HCT116 (cell line): ENCODE results near the gene IGFBP4. TPM values are rescaled to one million over a fixed set of nuclear protein-coding genes. Genes with fewer than 3 reads are reported as not detected.
A peak's percentile ranks its signal among the peaks of the same experiment; 100 is the strongest.

Source experiments
- ATAC-seq: fragments of 200-7000 bp; cut with Tn5 transposase; 2 replicates; pipeline ENCODE4 v1.9.1; 2020; ENCODE audit warnings: mild to moderate bottlenecking, moderate library complexity
- BruUV-seq: library from RNA; stranded (reverse); fragments of 400-500 nt; replicated peaks from 2 replicates; lab custom pipeline; 2021; lab: Mats Ljungman, UMichigan
- CTCF ChIA-PET: fragments of 300-600 bp; sonication (Branson Sonifier 250); formaldehyde crosslinking; loops from one replicate; lab custom pipeline; 2021; ENCODE audit warnings: antibody characterized with exemption; lab: Charles Lee
- POLR2A ChIA-PET: fragments of 300-600, 350-600 bp; sonication (Branson Sonifier 250); formaldehyde crosslinking; loops from one replicate; lab custom pipeline; 2021; ENCODE audit warnings: antibody characterized with exemption; lab: Charles Lee
- RAD21 ChIA-PET, 2 experiments: fragments of 300-600 bp; sonication (Branson Sonifier 250); formaldehyde crosslinking; loops; one replicate each; lab custom pipeline; 2023; ENCODE audit warnings: low total read pairs in 2 of 2; ENCODE audit not compliant: uncharacterized antibody in 2 of 2, unreplicated experiment in 2 of 2, low non-redundant PET in 1 of 2; lab: Charles Lee
- DNase-seq: peaks from one replicate; pipeline ENCODE4 v3.0.0-alpha.2; 2010; ENCODE audit warnings: low read depth, low spot score
- H2AFZ ChIP-seq: fragments of 200-600 bp; shearing (Covaris generic), sonication (generic); 2 replicates; pipeline ENCODE4 v1.6.1; 2017; ENCODE audit warnings: low read depth, mixed run types, mixed read lengths, antibody characterized with exemption, low read length; ENCODE audit not compliant: poor library complexity, severe bottlenecking
- H3K27ac ChIP-seq: 2 replicates; pipeline ENCODE4 v1.5.1; 2012; ENCODE audit warnings: low read depth, low read length
- H3K27me3 ChIP-seq: fragments of 200-600 bp; sonication (generic); 2 replicates; pipeline ENCODE4 v1.6.1; 2016; ENCODE audit warnings: mixed run types, low read length, mixed read lengths; ENCODE audit not compliant: insufficient read depth
- H3K36me3 ChIP-seq, 2 experiments: fragments of 200-500 bp in 1 of 2; fragments of 200-600 bp in 1 of 2; sonication (Bioruptor generic) in 1 of 2; sonication (generic) in 1 of 2; 2 replicates each; pipeline versions ENCODE4 v1.5.1 to v1.6.1; 2014 to 2016; ENCODE audit warnings: low read length in 2 of 2, inconsistent platforms in 1 of 2, mixed read lengths in 1 of 2, mixed run types in 1 of 2; ENCODE audit not compliant: insufficient read depth in 2 of 2, control insufficient read depth in 1 of 2
- H3K4me1 ChIP-seq, 2 experiments: fragments of 200-600 bp in 1 of 2; sonication (generic) in 1 of 2; 2 replicates each; pipeline versions ENCODE4 v1.5.1 to v1.6.1; 2012 to 2017; ENCODE audit warnings: low read length in 2 of 2, inconsistent platforms in 1 of 2, mild to moderate bottlenecking in 1 of 2, mixed read lengths in 1 of 2, mixed run types in 1 of 2, moderate library complexity in 1 of 2; ENCODE audit not compliant: insufficient read depth in 2 of 2, control insufficient read depth in 1 of 2
- H3K4me2 ChIP-seq: fragments of 200-600 bp; sonication (generic); 2 replicates; pipeline ENCODE4 v1.6.1; 2017; ENCODE audit warnings: mixed run types, low read length, mixed read lengths
- H3K4me3 ChIP-seq, 2 experiments: fragments of 200-600 bp in 1 of 2; sonication (generic) in 1 of 2; replicated peaks in 1 of 2; 2 replicates each; pipeline ENCODE4 v1.5.1; 2011 to 2016; ENCODE audit warnings: low read length in 2 of 2, control low read depth in 1 of 2, low read depth in 1 of 2, mild to moderate bottlenecking in 1 of 2, mixed read lengths in 1 of 2, mixed run types in 1 of 2
- H3K79me2 ChIP-seq: fragments of 200-600 bp; sonication (generic); 2 replicates; pipeline ENCODE4 v1.6.1; 2017; ENCODE audit warnings: mild to moderate bottlenecking, mixed run types, low read length, moderate library complexity, mixed read lengths; ENCODE audit not compliant: insufficient read depth
- H3K9ac ChIP-seq: fragments of 200-600 bp; sonication (generic); 2 replicates; pipeline ENCODE4 v1.6.1; 2016; ENCODE audit warnings: low read length, mixed read lengths
- H3K9me2 ChIP-seq: fragments of 200-600 bp; sonication (generic), shearing (Covaris generic); 2 replicates; pipeline ENCODE4 v1.6.1; 2017; ENCODE audit warnings: mixed run types, mild to moderate bottlenecking, moderate library complexity; ENCODE audit not compliant: insufficient read depth
- H3K9me3 ChIP-seq, 2 experiments: fragments of 200-500 bp in 1 of 2; fragments of 200-600 bp in 1 of 2; sonication (Bioruptor generic) in 1 of 2; sonication (generic) in 1 of 2; 2 replicates each; pipeline ENCODE4 v1.6.1; 2014 to 2017; ENCODE audit warnings: low read length in 2 of 2, mixed read lengths in 2 of 2, inconsistent platforms in 1 of 2, low read depth in 1 of 2, mild to moderate bottlenecking in 1 of 2, mixed run types in 1 of 2, moderate library complexity in 1 of 2; ENCODE audit not compliant: control insufficient read depth in 1 of 2, insufficient read depth in 1 of 2
- H4K20me1 ChIP-seq: fragments of 200-600 bp; sonication (generic), shearing (Covaris generic); 2 replicates; pipeline ENCODE4 v1.6.1; 2017; ENCODE audit warnings: mixed run types, mild to moderate bottlenecking, moderate library complexity; ENCODE audit not compliant: insufficient read depth
- CTCF ChIP-seq, 3 experiments: fragments of 200-600 bp in 1 of 3; sonication (generic) in 1 of 3; IDR thresholded peaks in 2 of 3; conservative IDR thresholded peaks in 1 of 3; 2 replicates each; pipeline ENCODE4 v1.5.1; 2012 to 2017; ENCODE audit warnings: low read depth in 2 of 3, low read length in 2 of 3, antibody characterized with exemption in 1 of 3, borderline replicate concordance in 1 of 3, control low read depth in 1 of 3, mild to moderate bottlenecking in 1 of 3, mixed read lengths in 1 of 3, mixed run types in 1 of 3, moderate library complexity in 1 of 3; ENCODE audit not compliant: insufficient read depth in 1 of 3
- EZH2 ChIP-seq: fragments of 200-600 bp; sonication (generic); IDR thresholded peaks from 2 replicates; pipeline ENCODE4 v1.6.1; 2017; ENCODE audit warnings: antibody characterized with exemption, mixed run types
- EZH2phosphoT487 ChIP-seq: fragments of 200-600 bp; IDR thresholded peaks from 2 replicates; pipeline ENCODE4 v1.6.1; 2018; ENCODE audit warnings: antibody characterized with exemption, borderline replicate concordance
- POLR2A ChIP-seq: IDR thresholded peaks from 2 replicates; pipeline ENCODE4 v1.7.0; 2011; ENCODE audit warnings: borderline replicate concordance; ENCODE audit not compliant: insufficient read depth, insufficient read length; ENCODE audit errors: extremely low read depth
- SP1 ChIP-seq: IDR thresholded peaks from 2 replicates; pipeline ENCODE4 v1.6.1; 2012; ENCODE audit warnings: low read depth
- TCF7L2 ChIP-seq: IDR thresholded peaks from 2 replicates; pipeline ENCODE4 v1.7.0; 2011; ENCODE audit warnings: borderline replicate concordance, inconsistent platforms; ENCODE audit not compliant: insufficient read depth, insufficient read length; ENCODE audit errors: extremely low read depth
- intact Hi-C: fragments of 100-400 bp; cut with micrococcal nuclease; formaldehyde crosslinking; loops from 2 replicates; pipeline ENCODE4 v1.10.0; 2022
- total RNA-seq: library from RNA; stranded (reverse); gene quantifications from one replicate; pipeline ENCODE4 v1.2.1, GENCODE V29; 2021; ENCODE audit not compliant: unreplicated experiment
- TF ChIP-seq, protein P1 (sequence below): IDR thresholded peaks from 2 replicates; pipeline ENCODE4 v1.6.1; 2012

The IGFBP4 gene
- total RNA-seq, 1 experiment from 2014 or later, result 2.0 TPM

DNA sequence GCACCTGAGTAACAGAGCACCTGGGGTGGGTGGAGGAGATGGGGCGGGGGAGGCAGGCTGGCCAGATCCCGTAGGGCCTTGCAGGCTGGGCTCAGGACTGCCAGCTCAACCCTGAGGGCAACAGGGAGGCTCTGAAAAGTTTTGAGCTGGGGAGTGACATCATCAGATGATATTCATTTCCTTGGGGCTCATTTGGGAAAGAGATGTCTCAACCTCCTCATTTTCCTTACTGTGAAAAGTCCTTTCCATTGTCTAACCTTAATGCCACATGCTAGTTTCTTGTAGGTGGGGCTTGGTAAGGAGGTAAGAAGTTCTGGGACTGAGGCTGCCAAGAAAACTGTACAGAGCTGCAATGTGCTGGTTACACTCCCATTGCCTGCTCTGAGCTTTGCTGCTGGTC is 54.4 kb downstream of the IGFBP4 start:
- Histone ChIP-seq H3K36me3 (peaks cover 19 to 28% of the 10 kb centered on the region in 2 experiments), H3K27ac (no peak overlapping the region), H3K9me2 (no peaks in the 10 kb centered on the region), H3K4me3 (no peak overlapping the region), H3K4me1 (peaks cover 27 to 54% of the 10 kb centered on the region in 2 experiments), H4K20me1 (no peaks in the 10 kb centered on the region), H3K79me2 (peaks cover 61% of the 10 kb centered on the region), H3K9ac (no peak overlapping the region), H3K27me3 (no peaks in the 10 kb centered on the region), H2AFZ (no peak overlapping the region), H3K4me2 (peak overlapping the region; percentile 99; the same call in 1 of the 2 replicates), H3K9me3 (no peaks in the 10 kb centered on the region)
- DNase-seq, result no peak
- no TSS peak for BruUV-seq
- intact Hi-C loops, result no loop called here
- RAD21 ChIA-PET, result interaction anchor here in 1 of 2 experiments (0.6 kb wide), 1 partner anchor 16 kb away, joined by 3 read pairs; no protein-coding TSS in a partner anchor
- POLR2A ChIA-PET, result interaction anchor here (1.2 to 3.3 kb wide), 3 partner anchors 10 to 33 kb away, joined by 3 to 11 read pairs (median 3); no protein-coding TSS in a partner anchor
- CTCF ChIA-PET, result interaction anchor here (0.9 to 3.0 kb wide), 3 partner anchors 21 to 62 kb away, joined by 3 to 17 read pairs (median 4); no protein-coding TSS in a partner anchor
- ATAC-seq, result no peak
- TF ChIP-seq CTCF (IDR thresholded peaks at IDR 0.05 in 2 of 3, conservative IDR thresholded peaks at IDR 0.05 in 1 of 3; ENCODE audit: borderline replicate concordance in 1 of 3, insufficient read depth in 1 of 3, low read depth in 2 of 3, low read length in 2 of 3), result no peak
- TF ChIP-seq POLR2A, result no peak
- TF ChIP-seq, protein P1, sequence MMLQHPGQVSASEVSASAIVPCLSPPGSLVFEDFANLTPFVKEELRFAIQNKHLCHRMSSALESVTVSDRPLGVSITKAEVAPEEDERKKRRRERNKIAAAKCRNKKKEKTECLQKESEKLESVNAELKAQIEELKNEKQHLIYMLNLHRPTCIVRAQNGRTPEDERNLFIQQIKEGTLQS, result no peak

- H3K9me3 ChIP-seq, result no peaks in the 10 kb centered on the region
- H3K79me2 ChIP-seq, result peaks cover 61% of the 10 kb centered on the region
- RAD21 ChIA-PET, result no interaction called here
- H3K4me3 ChIP-seq, result no peak overlapping the region
- CTCF ChIA-PET, result interaction anchor here (1.6 to 3.0 kb wide), 2 partner anchors 22 to 35 kb away, joined by 4 to 17 read pairs; no protein-coding TSS in a partner anchor
- no peaks in the 10 kb centered on the region for H4K20me1 ChIP-seq
- peaks cover 27 to 54% of the 10 kb centered on the region in 2 experiments for H3K4me1 ChIP-seq
- no peak overlapping the region for H3K9ac ChIP-seq
- POLR2A ChIA-PET, result interaction anchor here (0.7 to 3.3 kb wide), 4 partner anchors 9 to 32 kb away, joined by 3 to 11 read pairs (median 3); no protein-coding TSS in a partner anchor
- no peaks in the 10 kb centered on the region for H3K9me2 ChIP-seq
- no peaks in the 10 kb centered on the region for H3K27me3 ChIP-seq
- peaks cover 16 to 24% of the 10 kb centered on the region in 2 experiments for H3K36me3 ChIP-seq
- intact Hi-C loops, result no loop called here
- no peak overlapping the region for H2AFZ ChIP-seq
- H3K27ac ChIP-seq, result no peak overlapping the region
- H3K4me2 ChIP-seq, result peak overlapping the region; percentile 99; the same call in 1 of the 2 replicates
- BruUV-seq, result no TSS peak
- DNase-seq (no peak), ATAC-seq (no peak)
- TF ChIP-seq SP1, result no peak
- TF ChIP-seq TCF7L2, result no peak
- no peak for TF ChIP-seq CTCF (IDR thresholded peaks at IDR 0.05 in 2 of 3, conservative IDR thresholded peaks at IDR 0.05 in 1 of 3; ENCODE audit: borderline replicate concordance in 1 of 3, insufficient read depth in 1 of 3, low read depth in 2 of 3, low read length in 2 of 3)
- TF ChIP-seq EZH2, result no peak
- no peak for TF ChIP-seq EZH2phosphoT487
Measured at GRCh38 chr17:40498281-40499084, 55.2 kb downstream of the IGFBP4 start.
